SK-N-SH treated with all-trans-retinoic acid at 6 μM for 48 hours (cell line): Measurements from ENCODE around the gene RUFY4.

Source experiments
- GLIS3 ChIP-seq: fragments of 250-450 bp; sonication (Bioruptor Pico); IDR thresholded peaks from 2 replicates; pipeline ENCODE4 v1.5.0; 2020; ENCODE audit warnings: mild to moderate bottlenecking, moderate library complexity
- ISL1 ChIP-seq: fragments of 250-450 bp; sonication (Bioruptor Pico); IDR thresholded peaks from 2 replicates; pipeline ENCODE4 v2.1.2; 2022; ENCODE audit warnings: mild to moderate bottlenecking, moderate library complexity
- TCF4 ChIP-seq: fragments of 250-450 bp; sonication (Bioruptor Pico); IDR thresholded peaks from 2 replicates; pipeline ENCODE4 v1.8.0; 2021; ENCODE audit warnings: mild to moderate bottlenecking, moderate library complexity, borderline replicate concordance
- ZFP3 ChIP-seq: fragments of 250-450 bp; sonication (Bioruptor Pico); IDR thresholded peaks from 2 replicates; pipeline ENCODE4 v1.5.0; 2020; ENCODE audit warnings: mild to moderate bottlenecking, moderate library complexity
- TF ChIP-seq, protein P1 (sequence below): fragments of 250-450 bp; sonication (Bioruptor Pico); IDR thresholded peaks from 2 replicates; pipeline ENCODE4 v1.8.0; 2020; ENCODE audit warnings: mild to moderate bottlenecking, moderate library complexity, borderline replicate concordance

DNA sequence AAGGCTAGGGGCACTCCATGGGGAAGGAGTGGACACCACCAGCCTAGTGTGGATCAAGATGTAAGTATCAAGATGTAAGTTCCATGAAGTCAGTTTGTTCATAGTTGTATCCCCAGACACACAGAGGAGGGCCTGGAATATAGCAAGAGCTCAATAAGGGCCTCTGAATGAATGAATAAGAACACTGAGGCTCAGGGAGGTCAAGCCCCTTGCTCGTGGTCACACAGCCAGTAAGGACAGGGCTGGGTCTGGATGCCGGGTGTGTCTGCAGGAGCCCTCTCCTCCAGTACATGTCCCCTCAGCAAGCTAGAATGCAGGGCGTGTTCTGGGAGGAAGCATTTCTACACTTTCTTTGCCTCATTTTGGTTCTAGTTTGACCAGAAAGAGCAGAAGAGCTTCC is 2.9 kb downstream of the RUFY4 start:
- no peak for TF ChIP-seq GLIS3 (CRISPR knock-in tag)
- TF ChIP-seq ISL1 (CRISPR knock-in tag), result no peak
- TF ChIP-seq ZFP3 (CRISPR knock-in tag), result no peak
- TF ChIP-seq TCF4 (CRISPR knock-in tag), result no peak
- TF ChIP-seq, protein P1, sequence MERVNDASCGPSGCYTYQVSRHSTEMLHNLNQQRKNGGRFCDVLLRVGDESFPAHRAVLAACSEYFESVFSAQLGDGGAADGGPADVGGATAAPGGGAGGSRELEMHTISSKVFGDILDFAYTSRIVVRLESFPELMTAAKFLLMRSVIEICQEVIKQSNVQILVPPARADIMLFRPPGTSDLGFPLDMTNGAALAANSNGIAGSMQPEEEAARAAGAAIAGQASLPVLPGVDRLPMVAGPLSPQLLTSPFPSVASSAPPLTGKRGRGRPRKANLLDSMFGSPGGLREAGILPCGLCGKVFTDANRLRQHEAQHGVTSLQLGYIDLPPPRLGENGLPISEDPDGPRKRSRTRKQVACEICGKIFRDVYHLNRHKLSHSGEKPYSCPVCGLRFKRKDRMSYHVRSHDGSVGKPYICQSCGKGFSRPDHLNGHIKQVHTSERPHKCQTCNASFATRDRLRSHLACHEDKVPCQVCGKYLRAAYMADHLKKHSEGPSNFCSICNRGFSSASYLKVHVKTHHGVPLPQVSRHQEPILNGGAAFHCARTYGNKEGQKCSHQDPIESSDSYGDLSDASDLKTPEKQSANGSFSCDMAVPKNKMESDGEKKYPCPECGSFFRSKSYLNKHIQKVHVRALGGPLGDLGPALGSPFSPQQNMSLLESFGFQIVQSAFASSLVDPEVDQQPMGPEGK (CRISPR knock-in tag), result no peak
